ENCODE data around the gene CDH23. TPM values are rescaled to one million over a fixed set of nuclear protein-coding genes. Genes with fewer than 3 reads are reported as not detected.
A peak's percentile ranks its signal among the peaks of the same experiment; 100 is the strongest.

CDH23 gene
- total and polyA plus RNA-seq, 9 of the 15 experiments (the other 6 are each of a cell fraction or from before 2014, with no cell fraction given): 0.18 to 1.2 (median 0.47) TPM

- 3% methylated on average over 16 of the region's 16 CpGs for WGBS (ENCODE audit: insufficient coverage, low coverage, missing lambda C conversion rate)
- H3K4me1 ChIP-seq (replicated peaks in 1 of 2; ENCODE audit: control insufficient read depth in 2 of 2, insufficient read depth in 2 of 2, low read length in 2 of 2): peaks cover 0 to 24% of the 10 kb centered on the region in 2 experiments; a peak in 2 of 5 replicates
- POLR2A ChIA-PET: interaction anchor here (0.6 to 1.3 kb wide), 2 partner anchors 11 to 207 kb away, joined by 3 to 4 read pairs; no protein-coding TSS in a partner anchor
- no peak overlapping the region for H2AFZ ChIP-seq (ENCODE audit: low read depth, low read length)
- in situ Hi-C loops (cut with MboI) (no loop called here), intact Hi-C loops (cut with micrococcal nuclease) (no loop called here)
- ATAC-seq (no peak), DNase-seq (ENCODE audit: extremely low read depth in 1 of 4, low spot score in 3 of 4) (no peak), FAIRE-seq (no peak)
- H3K9ac ChIP-seq (ENCODE audit: insufficient read depth in 1 of 2, low read depth in 2 of 2, low read length in 2 of 2): peak overlapping the region in 1 of 2 experiments; percentile 2; a peak in 1 of 4 replicates
- H3K9me1 ChIP-seq (ENCODE audit: control insufficient read depth, insufficient read depth, low read length): no peaks in the 10 kb centered on the region
- CTCF ChIA-PET (ENCODE audit: low intra/inter-chr PET ratio): no interaction called here
- no peaks in the 10 kb centered on the region for H3K79me2 ChIP-seq (ENCODE audit: control insufficient read depth, insufficient read depth, low read length)
- peaks cover 17% of the 10 kb centered on the region for H4K20me1 ChIP-seq (replicated peaks; ENCODE audit: control insufficient read depth, insufficient read depth, low read length)
- H3K9me3 ChIP-seq (replicated peaks; ENCODE audit: control insufficient read depth, insufficient read depth, low read depth, low read length): no peaks in the 10 kb centered on the region
- no TSS peak for BruUV-seq (replicated peaks)
- H3K27me3 ChIP-seq (ENCODE audit: control insufficient read depth in 2 of 2, insufficient read depth in 2 of 2, low read length in 2 of 2): peaks cover 63 to 90% of the 10 kb centered on the region in 2 experiments
- H3K36me3 ChIP-seq (ENCODE audit: control insufficient read depth, insufficient read depth, low read length): no peaks in the 10 kb centered on the region
- no peak for TF ChIP-seq CREB3L1 (IDR thresholded peaks at IDR 0.05; ENCODE audit: borderline replicate concordance, low read depth)
- no peak for TF ChIP-seq ZNF23 (CRISPR knock-in tag; IDR thresholded peaks at IDR 0.05)
- no peak for TF ChIP-seq ZNF780A (CRISPR knock-in tag; IDR thresholded peaks at IDR 0.05)
- TF ChIP-seq E2F1 (CRISPR knock-in tag; IDR thresholded peaks at IDR 0.05): no peak
- no peak for TF ChIP-seq TEAD4 (IDR thresholded peaks at IDR 0.05; ENCODE audit: low read length)
- TF ChIP-seq TEAD4 (CRISPR knock-in tag; IDR thresholded peaks at IDR 0.05; ENCODE audit: borderline replicate concordance): no peak
- no peak for TF ChIP-seq XRCC4 (IDR thresholded peaks at IDR 0.05; ENCODE audit: extremely low read depth, insufficient read depth, insufficient read length)
- no peak for TF ChIP-seq RHOXF2B (CRISPR knock-in tag; conservative IDR thresholded peaks at IDR 0.05)
- TF ChIP-seq ZNF609 (CRISPR knock-in tag; IDR thresholded peaks at IDR 0.05; ENCODE audit: borderline replicate concordance): no peak
- TF ChIP-seq NCOA2 (IDR thresholded peaks at IDR 0.05; ENCODE audit: partially characterized antibody in 2 of 2): no peak
- TF ChIP-seq FOXJ2 (tag; IDR thresholded peaks at IDR 0.05): no peak
- TF ChIP-seq ZNF3 (CRISPR knock-in tag; IDR thresholded peaks at IDR 0.05): no peak
- H3K4me2 ChIP-seq (ENCODE audit: insufficient read depth, low read length): no peak overlapping the region
- H3K4me3 ChIP-seq: no peak overlapping the region
- H3K27ac ChIP-seq (ENCODE audit: extremely low read depth, low read depth, low read length): no peak overlapping the region
These were observed 3.6 kb upstream of the CDH23 start for GRCh38 chr10:71392791-71393781.
